GM12892 (cell line): ENCODE results near the gene CAVIN1.

ENCODE experiments used
- POLR2A ChIP-seq: IDR thresholded peaks from 2 replicates; pipeline ENCODE4 v1.6.1; 2011; ENCODE audit warnings: low read depth, low read length, control low read depth
- POLR2AphosphoS5 ChIP-seq: IDR thresholded peaks from 2 replicates; pipeline ENCODE4 v1.6.1; 2011; ENCODE audit warnings: low read depth, low read length, control low read depth

DNA sequence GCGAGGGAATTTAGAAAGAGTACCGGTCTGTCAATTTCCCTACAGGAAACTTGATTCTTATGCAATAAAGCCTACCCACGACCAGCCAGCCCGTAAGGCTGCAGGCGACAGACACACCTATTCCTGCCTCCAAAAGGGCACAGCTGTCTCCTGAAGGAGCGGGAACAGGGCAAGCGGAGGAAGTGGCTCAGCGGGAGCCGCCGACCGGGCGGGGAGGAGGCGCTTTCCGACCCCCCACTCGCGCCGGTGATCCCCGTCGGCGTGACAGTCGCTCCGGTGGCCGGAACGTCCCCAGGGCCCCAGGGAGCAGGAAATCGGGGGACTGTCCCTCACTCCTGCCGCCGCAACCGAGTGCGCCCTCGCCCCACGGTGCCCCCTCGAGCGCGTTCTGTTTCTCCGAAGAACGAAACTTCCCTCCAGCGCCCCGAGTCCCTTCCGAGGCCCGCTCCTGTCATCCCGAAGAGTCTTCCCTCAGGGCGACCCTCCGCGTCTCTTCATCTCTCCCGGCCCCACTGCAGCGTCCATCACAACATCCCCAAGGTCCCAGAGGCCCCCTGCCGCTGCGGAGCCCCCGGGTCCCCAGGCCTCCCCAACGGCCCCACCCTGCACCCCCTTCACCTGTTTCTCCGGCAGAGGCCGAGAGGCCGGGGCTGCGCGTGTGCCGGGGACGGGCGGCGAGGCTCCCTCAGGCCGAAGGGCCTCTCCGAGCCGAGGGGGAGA is 35.2 kb downstream of the CAVIN1 start:
- TF ChIP-seq POLR2A (no peak), POLR2AphosphoS5 (no peak)
